HG03097 (cell line): ENCODE data around the gene SIRT3.

ENCODE experiments used
- ATAC-seq: cut with Tn5 transposase; IDR thresholded peaks from one replicate; pipeline ENCODE4 v1.9.1; 2021; ENCODE audit not compliant: unreplicated experiment, low FRiP score

Gene SIRT3

DNA sequence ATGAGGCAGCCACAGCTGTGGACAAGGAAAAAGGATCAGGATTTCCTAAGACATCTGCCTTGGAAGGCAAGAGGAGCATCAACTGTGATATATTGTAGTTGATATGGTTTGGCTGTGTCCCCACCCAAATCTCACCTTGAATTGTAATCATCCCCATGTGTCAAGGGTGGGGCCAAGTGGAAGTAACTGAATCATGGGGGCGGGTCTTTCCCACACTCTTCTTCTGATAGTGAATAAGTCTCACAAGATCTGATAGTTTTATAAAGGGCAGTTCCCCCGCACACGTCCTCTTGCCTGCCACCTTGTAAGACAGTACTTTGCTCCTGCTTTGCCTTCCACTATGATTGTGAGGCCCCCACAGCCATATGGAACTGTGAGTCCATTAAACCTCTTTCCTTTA is 18.4 kb downstream of the SIRT3 start:
- no peak for ATAC-seq

DNA sequence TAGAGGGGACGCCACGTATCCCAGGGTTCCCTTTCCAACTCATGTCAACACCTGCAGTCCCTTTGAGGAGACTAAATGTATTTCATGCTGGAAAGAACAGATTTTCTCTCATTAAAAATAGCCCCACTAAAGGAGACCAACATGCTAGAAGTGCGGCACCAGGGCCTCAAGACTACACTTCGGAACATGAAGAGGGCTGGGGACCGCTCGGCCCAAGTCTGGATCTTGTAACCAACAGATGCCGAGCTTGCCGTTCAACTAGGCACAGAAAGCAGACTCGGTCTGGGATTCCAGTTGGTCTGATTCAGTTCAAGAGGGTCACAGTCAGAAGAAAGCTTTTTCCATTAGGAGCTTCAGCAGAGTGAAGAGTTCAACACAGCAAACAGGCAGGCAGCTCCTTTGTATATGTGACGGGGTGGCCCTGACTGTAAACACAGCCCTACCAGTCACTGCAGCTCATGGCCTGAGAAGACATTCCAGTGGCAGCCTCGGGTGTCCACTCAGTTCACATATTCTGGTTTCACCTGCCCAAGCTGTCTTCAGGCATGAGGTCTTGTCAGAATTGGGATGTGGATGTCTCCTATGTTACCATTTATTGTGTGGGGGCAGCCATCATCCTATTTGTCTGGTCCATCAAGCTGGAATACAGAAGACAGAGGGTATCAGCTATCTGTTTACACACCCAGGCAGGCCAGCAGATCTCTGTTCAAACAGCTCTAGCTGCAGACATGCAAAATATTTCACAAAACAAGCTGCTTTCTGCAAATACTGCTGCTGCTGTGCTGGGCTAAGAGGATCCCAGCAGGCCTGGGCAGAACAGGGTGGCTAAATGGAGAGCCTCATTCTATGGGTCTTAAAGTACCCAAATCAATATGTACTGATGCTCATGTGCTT is 19.8 kb downstream of the SIRT3 start:
- ATAC-seq, result no peak

DNA sequence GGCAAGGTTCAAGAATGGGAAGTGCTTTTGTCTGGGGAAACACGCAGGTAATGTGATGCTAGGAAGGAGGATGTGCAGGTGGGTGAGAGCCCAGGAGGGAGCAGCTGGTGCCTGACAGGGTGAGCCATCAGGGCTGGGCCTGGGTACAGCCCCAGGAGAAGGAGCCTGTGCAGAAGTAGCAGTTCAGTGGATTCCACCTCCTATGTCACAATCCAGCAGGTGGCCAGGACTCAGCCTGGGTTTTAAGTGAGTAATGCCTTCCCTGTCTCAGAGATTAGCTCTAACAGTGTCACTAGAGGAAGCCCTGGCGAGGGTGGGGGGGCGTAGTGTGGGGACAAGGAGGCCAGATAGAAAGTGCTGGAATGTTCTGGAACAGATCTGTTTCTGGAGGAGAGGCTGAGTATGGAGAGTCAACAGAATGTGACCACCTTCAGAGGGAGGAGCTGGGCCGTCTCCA is 20.5 kb downstream of the SIRT3 start:
- ATAC-seq, result no peak

DNA sequence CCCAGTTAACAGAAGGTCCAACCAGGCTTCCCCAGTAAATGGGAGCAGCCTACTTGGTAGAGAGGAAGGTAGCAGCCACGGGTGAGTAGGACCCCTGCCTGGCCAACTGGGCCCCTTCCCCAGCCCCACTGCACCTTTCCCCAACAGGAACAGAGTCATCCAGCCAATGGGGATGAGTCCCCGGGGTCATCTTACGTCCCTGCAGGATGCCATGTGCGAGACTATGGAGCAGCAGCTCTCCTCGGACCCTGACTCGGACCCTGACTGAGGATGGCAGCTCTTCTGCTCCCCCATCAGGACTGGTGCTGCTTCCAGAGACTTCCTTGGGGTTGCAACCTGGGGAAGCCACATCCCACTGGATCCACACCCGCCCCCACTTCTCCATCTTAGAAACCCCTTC is 22.1 kb downstream of the SIRT3 start:
- ATAC-seq, result no peak

DNA sequence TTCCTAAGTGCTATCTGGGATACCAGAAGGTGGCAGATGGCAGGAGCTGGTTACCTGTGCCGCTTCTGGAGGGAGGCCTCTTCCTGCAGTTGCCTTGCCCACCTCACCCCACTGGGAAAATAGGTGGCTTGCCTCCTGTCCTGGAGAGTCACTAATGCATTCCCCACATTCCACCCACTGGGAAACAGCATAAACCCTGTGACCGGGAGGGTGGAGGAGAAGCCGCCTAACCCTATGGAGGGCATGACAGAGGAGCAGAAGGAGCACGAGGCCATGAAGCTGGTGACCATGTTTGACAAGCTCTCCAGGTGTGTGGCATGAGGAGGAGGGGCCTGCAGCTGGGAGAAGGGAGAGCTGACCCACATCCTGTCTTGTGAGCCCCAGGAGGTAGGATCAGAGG is 23.0 kb downstream of the SIRT3 start:
- no peak for ATAC-seq

DNA sequence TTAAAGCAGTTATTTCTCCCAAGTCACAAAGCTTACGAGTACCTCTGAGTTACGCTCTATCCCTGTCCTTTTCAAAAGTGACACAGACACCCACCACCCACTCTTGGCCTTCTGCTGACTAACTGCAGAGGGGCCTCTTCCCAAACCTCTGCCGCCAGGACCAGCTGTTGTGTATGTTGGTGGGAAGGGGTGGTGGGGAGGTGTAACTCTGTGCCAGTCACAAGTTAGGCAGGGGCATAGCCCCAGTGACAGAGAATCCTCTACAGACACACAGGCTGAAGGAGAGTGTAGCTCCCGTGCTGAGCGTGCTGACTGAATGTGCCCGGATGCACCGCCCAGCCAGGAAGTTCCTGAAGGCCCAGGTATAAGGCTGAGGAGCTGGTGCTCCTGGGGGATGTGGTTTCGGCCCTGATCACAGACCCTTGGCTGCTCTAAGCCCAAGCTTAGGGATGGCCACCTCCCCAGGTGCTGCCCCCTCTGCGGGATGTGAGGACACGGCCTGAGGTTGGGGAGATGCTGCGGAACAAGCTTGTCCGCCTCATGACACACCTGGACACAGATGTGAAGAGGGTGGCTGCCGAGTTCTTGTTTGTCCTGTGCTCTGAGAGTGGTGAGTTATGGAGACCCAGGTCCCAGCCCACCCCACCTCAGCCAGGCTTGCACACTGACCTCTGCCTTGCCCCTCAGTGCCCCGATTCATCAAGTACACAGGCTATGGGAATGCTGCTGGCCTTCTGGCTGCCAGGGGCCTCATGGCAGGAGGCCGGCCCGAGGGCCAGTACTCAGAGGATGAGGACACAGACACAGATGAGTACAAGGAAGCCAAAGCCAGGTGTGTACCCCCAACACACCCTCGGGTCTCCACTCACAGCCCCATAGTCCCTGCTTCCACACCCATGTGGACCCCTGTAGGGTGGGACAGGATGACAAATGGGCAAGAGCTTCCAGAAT is 23.7 kb downstream of the SIRT3 start:
- no peak for ATAC-seq

DNA sequence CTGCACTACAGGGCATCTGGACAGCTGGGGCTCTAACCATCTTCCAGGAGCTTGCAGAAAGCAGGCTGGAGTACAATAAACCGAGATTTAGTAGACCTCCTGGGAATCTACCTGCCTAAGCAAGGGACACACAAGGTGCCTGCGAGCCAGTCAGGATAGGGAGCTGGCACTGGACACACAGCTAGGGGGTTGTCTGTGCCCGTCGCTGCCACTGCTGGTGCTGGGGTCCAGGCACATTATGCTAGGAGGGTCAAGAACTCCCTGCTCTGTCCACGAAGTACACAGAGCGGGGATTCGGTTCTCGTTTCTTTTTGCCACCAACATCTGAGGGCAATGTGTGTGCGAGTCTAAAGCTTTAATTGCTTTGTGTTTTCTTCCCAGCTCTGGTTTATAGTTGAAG is 24.4 kb downstream of the SIRT3 start:
- no peak for ATAC-seq

DNA sequence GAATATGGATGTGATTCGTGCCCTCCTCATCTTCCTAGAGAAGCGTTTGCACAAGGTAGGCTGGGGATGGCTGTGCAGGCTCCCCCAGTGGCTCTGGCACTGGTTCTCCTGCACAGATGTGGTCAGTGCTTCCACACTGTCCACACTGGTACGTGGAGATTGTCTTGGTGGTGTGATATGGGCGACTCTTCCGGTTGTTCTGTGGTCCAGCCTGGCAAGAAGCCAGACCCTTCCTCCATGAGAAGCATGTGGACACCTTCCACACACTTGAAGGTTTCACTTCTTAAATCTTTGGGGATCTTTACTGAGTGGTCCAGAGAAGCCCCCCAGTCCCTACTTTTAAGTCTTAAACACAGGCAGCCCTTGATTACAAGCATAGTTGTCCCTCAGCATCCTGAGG is 24.8 kb downstream of the SIRT3 start:
- no peak for ATAC-seq

DNA sequence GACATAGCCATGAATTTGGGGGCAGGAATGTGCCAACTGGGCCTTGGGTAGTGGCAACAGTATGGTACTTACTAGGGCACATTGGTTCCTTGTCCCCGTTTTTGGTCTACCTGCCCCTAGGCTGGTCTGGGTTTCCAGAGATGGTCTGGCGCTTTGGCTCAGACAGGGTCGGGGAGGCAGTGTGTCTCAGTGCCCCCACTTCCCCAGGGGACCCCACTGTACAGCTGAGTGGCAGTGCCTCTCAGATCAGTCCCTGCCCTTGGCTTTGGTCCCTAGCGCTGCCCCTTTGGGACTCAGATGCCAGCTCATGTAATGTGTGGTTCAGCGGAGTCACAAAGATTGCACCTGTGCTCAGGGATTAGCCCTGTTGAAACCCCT is 25.4 kb downstream of the SIRT3 start:
- no peak for ATAC-seq

DNA sequence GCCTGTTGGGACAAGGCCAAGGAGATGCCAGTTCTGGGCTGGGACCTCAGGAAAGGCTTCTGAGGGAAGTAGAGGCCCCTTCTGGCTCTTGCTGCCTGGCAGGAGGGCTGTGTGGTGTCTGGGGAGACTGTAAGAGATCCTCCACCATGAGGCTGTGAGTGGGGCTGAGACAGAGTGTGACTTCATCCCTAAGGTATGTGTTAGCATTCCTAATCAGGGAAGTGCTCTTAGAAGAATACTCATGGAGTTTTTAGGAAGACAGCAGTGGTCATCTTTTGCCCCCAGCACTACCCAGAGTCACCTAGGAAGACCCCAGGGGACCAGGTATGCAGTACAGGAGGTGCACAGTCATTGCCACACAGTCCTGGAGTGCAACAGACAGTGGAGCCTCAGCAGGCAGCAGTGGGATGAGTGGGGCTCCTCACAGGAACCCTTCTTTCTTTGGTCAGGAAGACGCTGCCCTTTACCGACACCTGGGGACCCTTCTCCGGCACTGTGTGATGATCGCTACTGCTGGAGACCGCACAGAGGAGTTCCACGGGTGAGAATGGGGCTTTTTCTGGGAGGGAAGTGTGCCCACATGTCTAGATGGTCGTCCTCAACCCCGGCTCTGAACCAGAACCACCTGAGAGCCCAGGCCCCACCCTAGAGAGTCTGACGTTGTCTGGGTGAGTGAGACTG is 25.9 kb downstream of the SIRT3 start:
- ATAC-seq, result no peak

DNA sequence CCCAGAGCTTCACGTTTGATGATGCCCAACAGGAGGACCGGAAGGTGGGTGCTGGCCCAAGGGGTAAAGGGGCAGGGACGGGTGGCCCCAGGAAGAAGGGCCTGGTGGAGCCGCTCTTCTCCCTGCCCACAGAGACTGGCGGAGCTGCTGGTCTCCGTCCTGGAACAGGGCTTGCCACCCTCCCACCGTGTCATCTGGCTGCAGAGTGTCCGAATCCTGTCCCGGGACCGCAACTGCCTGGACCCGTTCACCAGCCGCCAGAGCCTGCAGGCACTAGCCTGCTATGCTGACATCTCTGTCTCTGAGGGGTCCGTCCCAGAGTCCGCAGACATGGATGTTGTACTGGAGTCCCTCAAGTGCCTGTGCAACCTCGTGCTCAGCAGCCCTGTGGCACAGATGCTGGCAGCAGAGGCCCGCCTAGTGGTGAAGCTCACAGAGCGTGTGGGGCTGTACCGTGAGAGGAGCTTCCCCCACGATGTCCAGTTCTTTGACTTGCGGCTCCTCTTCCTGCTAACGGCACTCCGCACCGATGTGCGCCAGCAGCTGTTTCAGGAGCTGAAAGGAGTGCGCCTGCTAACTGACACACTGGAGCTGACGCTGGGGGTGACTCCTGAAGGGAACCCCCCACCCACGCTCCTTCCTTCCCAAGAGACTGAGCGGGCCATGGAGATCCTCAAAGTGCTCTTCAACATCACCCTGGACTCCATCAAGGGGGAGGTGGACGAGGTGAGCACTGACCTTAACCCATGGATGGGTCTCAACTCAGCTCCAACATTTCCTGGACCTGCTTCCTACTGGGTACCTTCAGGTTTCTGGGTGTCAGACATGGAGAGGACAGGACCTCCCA is 26.6 kb downstream of the SIRT3 start:
- ATAC-seq, result no peak

DNA sequence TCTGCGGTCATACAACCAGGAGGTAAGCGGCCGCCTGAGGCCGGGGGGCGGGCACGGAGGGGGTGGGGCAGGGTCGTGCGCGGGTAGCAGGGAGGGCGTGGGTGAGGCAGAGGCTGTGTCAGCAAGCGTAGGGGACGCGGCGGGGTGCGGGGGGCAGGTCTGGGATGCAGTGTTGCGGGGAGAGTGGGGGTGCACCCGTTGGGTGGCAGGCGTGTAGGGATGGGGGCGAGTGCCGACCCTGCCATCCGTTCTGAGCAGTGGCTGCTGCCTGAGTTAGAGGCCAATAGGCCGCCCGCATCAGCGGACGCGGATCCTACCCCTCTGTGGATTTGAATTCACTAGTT is 27.3 kb downstream of the SIRT3 start:
- no peak for ATAC-seq

DNA sequence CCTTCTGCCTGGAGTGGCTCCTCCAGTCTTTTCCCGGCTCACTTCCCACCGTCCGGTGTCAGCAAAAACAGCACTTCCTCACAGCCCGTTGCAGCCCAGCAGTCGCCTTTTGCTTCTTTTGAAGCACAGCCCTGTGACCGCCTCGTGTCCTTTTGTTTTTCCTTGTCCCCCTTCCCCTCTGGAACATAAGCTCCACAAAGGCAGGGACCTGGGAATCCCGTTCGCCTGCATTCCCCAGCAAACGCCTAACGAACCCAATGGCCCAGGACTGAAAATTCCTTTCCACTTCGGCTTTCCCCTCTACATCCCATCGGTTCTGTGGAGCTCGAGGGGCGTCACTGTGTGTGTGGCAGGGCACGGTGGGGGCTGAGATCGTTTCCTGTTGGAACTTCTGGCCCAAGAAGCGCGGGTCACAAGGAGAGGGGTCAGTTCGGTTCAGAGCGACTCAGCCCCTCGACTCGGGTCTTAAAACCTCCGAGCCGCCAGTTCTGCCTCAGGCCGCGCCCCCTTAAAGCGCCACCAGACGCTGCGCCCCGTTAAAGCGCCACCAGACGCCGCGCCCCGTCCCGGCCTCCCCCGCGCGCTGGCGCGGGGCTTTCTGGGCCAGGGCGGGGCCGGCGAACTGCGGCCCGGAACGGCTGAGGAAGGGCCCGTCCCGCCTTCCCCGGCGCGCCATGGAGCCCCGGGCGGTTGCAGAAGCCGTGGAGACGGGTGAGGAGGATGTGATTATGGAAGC is 27.8 kb downstream of the SIRT3 start:
- ATAC-seq, result peak; percentile 29

DNA sequence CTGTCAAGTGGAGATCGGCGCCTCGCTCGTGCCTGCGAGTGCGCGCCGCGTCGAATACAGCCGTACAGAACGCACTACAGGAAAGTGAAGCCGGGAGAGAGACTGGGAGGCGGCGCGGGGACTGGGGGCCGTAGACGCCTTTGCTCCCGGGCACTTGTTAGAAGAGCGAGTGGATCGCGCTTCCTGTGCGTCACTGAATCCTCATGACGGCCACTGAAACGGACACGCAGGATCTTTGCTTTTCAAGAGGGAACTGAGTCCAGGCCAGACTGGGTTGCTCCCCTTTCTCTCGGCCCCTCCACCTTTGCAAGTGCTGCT is 28.3 kb downstream of the SIRT3 start:
- ATAC-seq, result no peak

DNA sequence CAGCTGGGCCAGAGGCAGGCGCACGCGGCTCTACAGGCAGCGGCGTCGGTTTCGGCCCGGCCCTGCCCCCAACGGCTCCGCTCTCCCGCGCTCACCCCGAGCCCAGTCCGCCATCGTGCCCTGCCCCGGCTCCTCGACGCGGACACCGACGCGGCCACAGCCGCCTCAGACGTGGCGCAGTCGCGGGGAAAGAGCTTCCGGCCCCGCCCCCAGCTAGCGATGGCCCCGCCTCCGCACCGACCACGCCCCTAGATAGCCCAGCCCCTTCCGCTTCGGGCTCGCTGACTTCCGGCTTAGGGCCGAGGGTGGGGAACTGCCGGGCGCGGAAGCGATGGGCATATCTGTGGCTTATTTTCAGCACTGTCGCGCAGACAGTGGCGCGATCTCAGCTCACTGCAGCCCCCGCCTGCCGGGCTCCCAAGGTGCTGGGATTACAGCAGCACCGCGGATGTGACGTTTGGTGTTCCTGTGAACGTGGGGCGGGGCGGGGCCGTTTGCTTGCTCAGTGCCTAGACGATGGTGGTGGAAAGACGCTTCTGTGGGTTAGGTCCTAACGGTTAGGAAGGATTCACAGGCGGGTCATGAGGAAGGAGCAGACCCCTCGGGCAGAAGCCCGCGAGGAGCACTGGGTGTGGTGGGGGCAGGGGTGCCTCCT is 28.8 kb downstream of the SIRT3 start, which contains the start of the genes BET1L and RIC8A:
Gene BET1L, minus strand, starts transcription at position 192 of the 655 bp plus-strand sequence. Its CDS starts 78 bp downstream, at position 114.
Gene RIC8A, plus strand, starts transcription at position 501 of the 655 bp plus-strand sequence. CDS start 1,147 bp downstream, outside the sequence.
- ATAC-seq, result peak; percentile 64

DNA sequence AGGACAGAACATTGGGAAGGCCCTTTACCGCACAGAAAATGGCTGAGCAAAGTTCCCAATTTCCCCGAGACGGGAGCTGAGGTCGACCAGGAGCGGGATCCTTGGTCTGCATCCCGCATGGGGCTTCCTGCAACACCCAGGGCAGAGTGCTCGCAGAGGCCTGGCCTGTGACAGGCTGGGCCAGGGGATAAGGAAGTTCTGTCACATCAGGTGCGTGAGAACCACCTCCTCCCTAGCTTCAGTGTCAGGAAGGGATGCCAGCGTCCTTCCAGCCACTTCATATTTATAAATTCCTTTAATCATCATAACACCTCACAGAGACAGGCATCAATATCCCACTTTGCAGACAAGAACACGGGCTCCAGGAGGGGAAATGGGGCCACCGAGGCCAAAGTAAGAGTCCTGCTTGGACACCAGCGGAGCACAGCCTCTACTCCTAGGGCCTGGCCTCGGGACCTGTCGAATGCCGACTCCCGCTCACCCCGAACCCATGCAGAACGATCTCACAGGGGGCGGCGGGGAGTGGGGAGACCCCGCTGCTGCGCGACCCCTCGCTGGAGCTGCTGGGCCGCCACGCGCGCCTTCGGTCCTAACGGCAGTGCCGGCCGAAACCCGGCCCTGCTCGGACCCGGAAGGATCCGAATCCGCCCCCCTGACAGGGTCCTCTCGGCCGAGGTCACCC is 29.5 kb downstream of the SIRT3 start:
- ATAC-seq, result peak; percentile 2

DNA sequence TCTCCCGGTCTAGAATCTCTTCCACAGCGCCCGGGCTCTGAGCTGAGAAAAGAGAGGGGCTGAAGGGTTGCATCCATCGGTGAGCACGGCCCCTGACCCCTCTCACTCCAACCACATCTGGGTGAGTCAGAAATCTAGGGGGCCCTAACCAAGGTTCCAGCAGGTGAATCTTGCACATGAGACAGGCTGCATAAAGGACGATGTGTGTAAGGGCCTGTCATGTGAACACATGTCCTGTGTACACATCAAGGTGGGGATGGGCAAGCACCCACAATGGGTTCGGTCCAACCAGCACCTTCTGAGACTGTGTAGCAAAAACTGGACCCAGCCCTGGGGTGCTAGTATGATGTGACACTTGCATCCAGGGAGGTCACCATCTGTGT is 30.1 kb downstream of the SIRT3 start:
- ATAC-seq, result no peak
